Measurements from ENCODE around the gene C17orf78. TPM values are rescaled to one million over a fixed set of nuclear protein-coding genes. Genes with fewer than 3 reads are reported as not detected.
"Not testable (repeated sequence)": the region's sequence is repeated elsewhere in the genome, so short reads cannot be mapped to it uniquely, and the experiment has no call there.

Gene C17orf78
- total and polyA plus RNA-seq, 7 donors, result 0.06 TPM; not detected in 6

DNA sequence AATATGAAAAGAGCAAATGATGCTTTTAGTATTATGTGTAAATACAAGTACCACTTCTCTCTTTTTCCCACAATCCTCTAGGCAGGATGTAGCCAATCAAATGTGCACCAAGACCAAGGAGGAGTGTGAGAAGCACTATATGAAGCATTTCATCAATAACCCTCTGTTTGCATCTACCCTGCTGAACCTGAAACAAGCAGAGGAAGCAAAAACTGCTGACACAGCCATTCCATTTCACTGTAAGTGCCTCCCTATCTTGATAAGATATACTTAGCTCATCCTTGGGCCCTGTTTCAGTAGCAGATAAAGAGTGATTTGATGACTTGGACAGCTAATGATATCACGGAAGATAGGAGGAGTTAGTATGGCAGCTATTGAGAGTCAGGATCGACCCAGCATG, 64.6 kb downstream of the C17orf78 start:
- H3K9me3 ChIP-seq, result no peaks in the 10 kb centered on the region
- no peak overlapping the region for H3K4me3 ChIP-seq
- 96 to 100% (median 97%) methylated on average over 2 of the region's 2 CpGs for WGBS, 3 donors
- H3K36me3 ChIP-seq (ENCODE audit: insufficient read depth in 1 of 2, low read depth in 1 of 2), result peaks cover 9 to 93% of the 10 kb centered on the region in 2 donors
- TF ChIP-seq, protein P1, sequence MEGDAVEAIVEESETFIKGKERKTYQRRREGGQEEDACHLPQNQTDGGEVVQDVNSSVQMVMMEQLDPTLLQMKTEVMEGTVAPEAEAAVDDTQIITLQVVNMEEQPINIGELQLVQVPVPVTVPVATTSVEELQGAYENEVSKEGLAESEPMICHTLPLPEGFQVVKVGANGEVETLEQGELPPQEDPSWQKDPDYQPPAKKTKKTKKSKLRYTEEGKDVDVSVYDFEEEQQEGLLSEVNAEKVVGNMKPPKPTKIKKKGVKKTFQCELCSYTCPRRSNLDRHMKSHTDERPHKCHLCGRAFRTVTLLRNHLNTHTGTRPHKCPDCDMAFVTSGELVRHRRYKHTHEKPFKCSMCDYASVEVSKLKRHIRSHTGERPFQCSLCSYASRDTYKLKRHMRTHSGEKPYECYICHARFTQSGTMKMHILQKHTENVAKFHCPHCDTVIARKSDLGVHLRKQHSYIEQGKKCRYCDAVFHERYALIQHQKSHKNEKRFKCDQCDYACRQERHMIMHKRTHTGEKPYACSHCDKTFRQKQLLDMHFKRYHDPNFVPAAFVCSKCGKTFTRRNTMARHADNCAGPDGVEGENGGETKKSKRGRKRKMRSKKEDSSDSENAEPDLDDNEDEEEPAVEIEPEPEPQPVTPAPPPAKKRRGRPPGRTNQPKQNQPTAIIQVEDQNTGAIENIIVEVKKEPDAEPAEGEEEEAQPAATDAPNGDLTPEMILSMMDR (IDR thresholded peaks at IDR 0.05), result no peak
- DNase-seq (no peak), ATAC-seq (no peak)
- H3K4me1 ChIP-seq, result no peaks in the 10 kb centered on the region
- intact Hi-C loops (cut with DNase I), result loop anchor here in 1 of 2 donors (10.0 kb wide), 1 partner anchor 114 kb away; no protein-coding TSS in a partner anchor
- H3K27me3 ChIP-seq (ENCODE audit: insufficient read depth in 3 of 3, low read length in 2 of 3), result no peaks in the 10 kb centered on the region
- no peak overlapping the region for H3K27ac ChIP-seq

DNA sequence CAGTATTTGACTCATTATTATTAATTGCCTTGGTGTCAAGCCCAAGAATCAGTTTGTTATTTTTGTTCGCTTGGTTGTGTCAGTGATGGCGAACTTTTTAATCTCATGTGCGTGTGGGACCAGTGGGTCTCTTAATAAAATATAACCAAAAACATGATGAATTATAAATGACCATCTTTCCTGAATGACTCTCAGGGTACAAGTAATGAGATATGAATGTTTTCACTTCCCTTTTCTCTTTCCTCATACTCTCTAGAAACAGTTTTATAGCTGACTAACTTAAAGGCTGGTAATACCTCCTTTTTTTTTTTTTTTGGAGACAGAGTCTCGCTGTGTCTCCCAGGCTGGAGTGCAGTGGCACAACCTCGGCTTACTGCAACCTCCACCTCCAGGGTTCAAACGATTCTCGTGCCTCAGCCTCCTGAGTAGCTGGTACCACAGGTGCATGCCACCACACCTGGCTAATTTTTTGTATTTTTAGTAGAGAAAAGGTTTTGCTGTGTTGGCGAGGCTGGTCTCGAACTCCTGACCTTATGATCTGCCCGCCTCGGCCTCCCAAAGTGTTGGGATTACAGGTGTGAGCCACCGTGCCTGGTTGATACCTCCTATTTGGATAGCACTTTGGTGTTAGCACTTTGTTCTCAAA, 65.7 kb downstream of the C17orf78 start:
- not testable (repeated sequence) for H3K4me1 ChIP-seq; H3K27ac ChIP-seq; H3K4me3 ChIP-seq; H3K9me3 ChIP-seq; ATAC-seq; H3K27me3 ChIP-seq (ENCODE audit: insufficient read depth in 3 of 3, low read length in 2 of 3); DNase-seq
- WGBS, 3 donors, result 94 to 95% (median 95%) methylated on average over 12 of the region's 12 CpGs
- intact Hi-C loops (cut with DNase I), result loop anchor here in 1 of 2 donors (10.0 kb wide), 1 partner anchor 113 kb away; no protein-coding TSS in a partner anchor
- peaks cover 9 to 93% of the 10 kb centered on the region in 2 donors for H3K36me3 ChIP-seq (ENCODE audit: insufficient read depth in 1 of 2, low read depth in 1 of 2)

Other genes with a start within 250 kb of the C17orf78 start
- gene ACACA, start 30.9 kb downstream of the C17orf78 start, total RNA-seq, result 10 to 100 TPM; 21.5 to 42.6 (median 35.7) TPM
- 10 to 100 TPM in 2 of 3 donors, 1 to 10 TPM in 1; 7.2 to 13.4 (median 12.1) TPM for gene ACACA, start 30.9 kb downstream of the C17orf78 start, polyA plus RNA-seq
- 10 to 100 TPM in 3 of 4 donors, 1 to 10 TPM in 1; 9.4 to 23.7 (median 17.4) TPM for gene TADA2A, start 30.9 kb downstream of the C17orf78 start, total RNA-seq
- gene TADA2A, start 30.9 kb downstream of the C17orf78 start, polyA plus RNA-seq, result 10 to 100 TPM in 2 of 3 donors, 1 to 10 TPM in 1; 8.5 to 11.3 (median 10.6) TPM
- 10 to 100 TPM in 3 of 4 donors, 1 to 10 TPM in 1; 9.3 to 21.5 (median 14.0) TPM for gene DUSP14, start 113.9 kb downstream of the C17orf78 start, total RNA-seq
- 10 to 100 TPM in 2 of 3 donors, 1 to 10 TPM in 1; 9.4 to 32.1 (median 11.6) TPM for gene DUSP14, start 113.9 kb downstream of the C17orf78 start, polyA plus RNA-seq
- gene SYNRG, start 233.4 kb downstream of the C17orf78 start, total RNA-seq, result 10 to 100 TPM; 30.3 to 43.1 (median 36.6) TPM
- gene SYNRG, start 233.4 kb downstream of the C17orf78 start, polyA plus RNA-seq, result 10 to 100 TPM in 1 of 3 donors, 1 to 10 TPM in 2; 5.1 to 19.8 (median 5.2) TPM